Middle frontal gyrus (tissue), 1 donor: Measurements from ENCODE around the gene GRIK5.
"Not testable (repeated sequence)": the region's sequence is repeated elsewhere in the genome, so short reads cannot be mapped to it uniquely, and the experiment has no call there.

Experiments
- DNase-seq: peaks from one replicate; pipeline ENCODE4 v3.0.0-alpha.2; 2015; ENCODE audit warnings: low spot score; ENCODE audit errors: extremely low spot score

GRIK5 gene

GRCh38 chr19:41991925-41992569 is 78.0 kb downstream of the GRIK5 start:
- not testable (repeated sequence) for DNase-seq

- DNase-seq = no peak
These were observed 79.0 kb downstream of the GRIK5 start for GRCh38 chr19:41991025-41991424.

DNA sequence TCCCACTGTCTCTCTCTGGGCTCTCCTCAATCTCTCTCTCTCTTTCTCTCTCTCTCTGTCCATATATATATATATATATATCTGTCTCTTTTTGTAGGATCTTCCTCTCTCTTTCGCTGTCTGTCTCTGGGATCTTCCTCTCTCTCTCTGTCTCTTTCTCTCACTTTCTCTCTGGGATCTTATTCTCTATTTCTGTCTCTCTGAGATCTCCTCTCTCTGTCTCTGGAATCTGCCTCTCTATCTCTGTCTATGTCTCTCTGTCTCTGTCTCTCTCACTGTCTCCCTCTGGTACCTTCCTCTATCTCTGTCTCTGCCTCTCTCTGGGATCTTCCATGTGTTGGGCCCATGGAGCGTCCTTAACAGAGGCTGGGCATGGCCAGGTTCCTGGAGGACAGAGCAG is 79.4 kb downstream of the GRIK5 start:
- DNase-seq = no peak

DNA sequence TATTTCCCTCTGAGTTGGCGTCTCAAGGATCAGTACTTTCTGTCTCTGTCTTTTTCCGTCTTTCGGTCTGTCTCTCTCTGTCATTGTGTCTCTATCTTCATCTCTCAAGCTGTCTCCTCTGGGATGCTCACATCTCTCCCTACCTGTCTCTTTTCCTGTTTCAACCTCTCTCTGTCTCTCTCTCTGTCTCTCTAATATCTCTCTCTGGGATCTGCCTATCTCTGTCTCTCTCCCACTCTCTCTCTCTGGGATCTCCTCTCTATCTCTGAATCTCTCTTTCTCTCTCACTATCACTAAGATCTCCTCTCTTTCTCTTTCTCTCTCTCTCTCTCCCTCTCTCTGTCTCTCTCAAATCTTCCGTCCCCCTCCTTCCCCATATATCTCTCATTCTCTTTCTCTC is 80.0 kb downstream of the GRIK5 start:
- no peak for DNase-seq

DNA sequence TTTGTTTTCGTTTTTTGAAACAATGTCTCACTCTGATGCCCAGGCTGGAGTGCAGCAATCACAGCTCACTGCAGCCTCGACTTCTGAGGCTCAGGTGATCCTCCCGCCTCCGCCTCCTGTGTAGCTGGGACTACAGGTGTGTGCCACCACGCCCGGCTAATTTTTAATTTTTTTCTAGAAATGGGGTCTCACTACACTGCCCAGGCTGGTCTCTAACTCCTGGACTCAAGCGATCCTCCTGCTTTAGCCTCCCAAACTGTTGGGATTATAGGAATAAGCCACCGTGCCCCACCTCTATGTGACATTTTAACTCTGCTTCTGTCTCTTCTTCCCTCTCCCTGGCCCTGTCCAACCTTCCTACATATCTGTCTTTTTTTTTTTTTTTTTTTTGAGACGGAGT is 81.1 kb downstream of the GRIK5 start:
- DNase-seq = no peak

DNA sequence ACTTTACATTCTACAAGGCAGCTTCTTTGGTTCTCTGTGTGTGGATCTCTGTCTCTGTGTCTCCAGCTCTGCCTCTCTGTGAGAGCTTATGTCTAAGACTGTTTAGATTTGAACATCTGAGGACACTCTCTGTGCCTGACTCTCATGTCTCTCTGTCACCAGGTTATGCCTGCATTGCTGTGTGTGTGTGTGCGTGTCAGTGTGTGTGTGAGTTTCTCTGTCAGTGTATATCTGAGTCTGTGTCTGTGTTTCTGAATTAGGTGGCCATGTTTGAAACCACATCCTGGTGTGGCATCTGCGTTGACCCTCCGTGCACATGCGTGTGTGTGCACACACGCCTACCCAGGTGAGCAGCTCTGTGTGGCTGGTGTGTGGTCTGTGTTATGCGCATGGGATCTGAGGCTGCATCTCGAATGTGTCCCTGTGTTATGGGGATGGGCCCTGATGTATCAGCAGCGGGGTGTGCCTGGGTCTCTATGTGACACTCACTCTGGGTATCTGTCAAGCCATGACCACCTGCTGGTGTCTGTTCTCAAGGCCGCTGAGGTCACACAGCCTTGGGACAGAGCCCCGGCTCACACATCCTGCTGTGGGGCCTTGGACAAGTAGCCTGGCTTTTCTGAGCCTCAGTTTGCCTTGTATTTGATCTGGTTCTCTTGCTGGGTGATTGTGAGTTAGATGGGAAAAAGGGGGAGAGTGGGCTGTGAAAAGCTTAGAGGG is 82.7 kb downstream of the GRIK5 start:
- DNase-seq = no peak

DNA sequence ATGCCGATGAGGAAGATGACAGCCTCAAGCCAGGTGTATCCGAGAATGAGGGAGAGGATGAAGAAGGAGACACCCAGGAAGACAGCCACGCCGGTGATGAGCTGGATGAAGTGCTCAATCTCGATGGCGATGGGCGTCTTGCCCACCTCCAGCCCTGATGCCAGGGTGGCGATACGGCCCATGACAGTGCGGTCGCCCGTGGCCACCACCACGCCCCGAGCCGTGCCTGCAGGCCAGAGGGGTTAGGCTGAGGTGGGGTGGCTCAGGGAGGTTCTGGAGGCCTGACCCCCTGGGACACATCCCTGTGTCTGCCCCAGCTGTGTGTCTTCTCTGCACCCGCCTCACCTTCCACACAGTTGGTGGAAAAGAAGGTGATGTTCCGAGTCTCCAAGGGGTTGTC is 85.0 kb downstream of the GRIK5 start:
- no peak for DNase-seq

DNA sequence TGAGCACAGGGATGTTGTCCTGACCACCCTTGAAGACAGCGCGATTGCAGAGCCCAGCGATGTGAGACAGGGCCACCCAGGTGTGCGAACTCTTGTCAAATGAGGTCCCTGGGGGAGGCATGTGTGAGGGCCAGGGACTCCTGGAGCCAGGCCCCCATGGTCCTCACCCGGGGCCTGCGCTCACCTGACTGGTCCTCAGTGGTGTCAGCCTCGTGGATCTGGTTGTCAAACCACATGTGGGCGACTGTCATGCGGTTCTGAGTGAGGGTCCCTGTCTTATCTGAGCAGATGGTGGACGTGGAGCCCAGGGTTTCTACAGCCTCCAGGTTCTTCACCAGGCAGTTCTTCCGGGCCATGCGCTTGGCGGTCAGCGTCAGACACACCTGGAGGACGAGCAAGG is 88.3 kb downstream of the GRIK5 start:
- DNase-seq = no peak

- no peak for DNase-seq
These were observed 91.5 kb downstream of the GRIK5 start for GRCh38 chr19:41978470-41978869.

GRCh38 chr19:41977916-41978315 is 92.1 kb downstream of the GRIK5 start:
- no peak for DNase-seq

- DNase-seq = no peak
These were observed 95.4 kb downstream of the GRIK5 start for GRCh38 chr19:41974652-41975051.

DNA sequence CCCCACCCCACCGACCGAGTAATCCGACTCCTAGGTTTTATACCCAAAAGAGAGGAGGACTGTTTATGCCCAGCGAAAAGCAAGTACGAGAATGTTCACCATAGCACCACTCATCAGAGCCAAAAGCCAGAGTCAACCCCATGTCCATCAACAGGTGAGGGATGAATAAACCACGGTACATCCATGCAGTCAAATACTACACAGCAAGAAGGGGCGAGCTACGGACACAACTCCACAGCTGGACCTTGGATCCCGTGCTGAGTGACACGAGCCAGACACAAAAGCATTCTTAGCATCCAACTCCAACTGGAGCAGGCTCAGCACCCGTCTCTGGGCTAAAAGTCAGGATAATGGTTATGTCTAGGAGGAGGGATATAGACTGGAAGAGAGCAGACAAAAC is 98.6 kb downstream of the GRIK5 start:
- no peak for DNase-seq

GRCh38 chr19:41969772-41970458 is 100.1 kb downstream of the GRIK5 start:
- no peak for DNase-seq

DNA sequence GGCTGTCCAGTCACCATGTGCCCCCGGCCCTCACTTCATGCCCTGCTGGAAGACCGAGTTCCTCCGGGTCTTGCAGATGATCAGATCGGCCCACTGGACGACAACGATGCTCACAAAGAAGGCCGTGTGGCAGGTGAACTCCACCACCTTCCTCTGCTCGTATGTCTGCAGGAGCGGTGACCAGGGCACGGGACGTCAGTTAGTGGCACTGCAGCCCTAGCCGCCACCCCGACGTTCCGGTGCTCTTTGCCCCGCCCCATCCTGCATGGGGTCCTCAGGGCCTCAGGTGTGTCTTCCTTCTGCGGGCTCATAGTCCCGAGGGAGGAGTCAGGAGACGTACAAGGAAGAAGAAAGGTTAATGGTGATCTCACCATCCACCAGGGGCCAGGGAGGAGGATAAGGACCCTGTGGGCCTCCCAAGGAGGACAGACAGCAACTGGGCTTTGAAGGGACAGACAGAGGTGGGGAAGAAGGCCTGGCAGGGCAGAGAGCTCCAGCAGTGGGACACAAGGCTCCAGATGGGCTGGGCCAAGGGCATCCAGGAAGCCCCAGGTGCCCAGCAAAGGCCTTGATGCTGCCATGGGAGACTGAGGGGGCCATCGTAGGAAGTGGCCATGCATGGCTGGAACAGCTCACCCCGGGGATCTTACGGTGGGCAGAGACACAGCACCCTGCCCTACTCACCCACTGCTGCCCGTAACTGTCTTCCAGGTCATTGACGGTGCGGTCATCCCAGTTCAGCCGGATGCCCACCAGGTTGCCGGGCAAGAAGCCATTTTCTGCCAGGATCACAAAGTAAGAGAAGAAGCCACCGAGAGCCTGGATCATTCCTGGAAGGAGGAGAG is 101.0 kb downstream of the GRIK5 start:
- DNase-seq = no peak

GRCh38 chr19:41967054-41967783 is 102.8 kb downstream of the GRIK5 start:
- no peak for DNase-seq

DNA sequence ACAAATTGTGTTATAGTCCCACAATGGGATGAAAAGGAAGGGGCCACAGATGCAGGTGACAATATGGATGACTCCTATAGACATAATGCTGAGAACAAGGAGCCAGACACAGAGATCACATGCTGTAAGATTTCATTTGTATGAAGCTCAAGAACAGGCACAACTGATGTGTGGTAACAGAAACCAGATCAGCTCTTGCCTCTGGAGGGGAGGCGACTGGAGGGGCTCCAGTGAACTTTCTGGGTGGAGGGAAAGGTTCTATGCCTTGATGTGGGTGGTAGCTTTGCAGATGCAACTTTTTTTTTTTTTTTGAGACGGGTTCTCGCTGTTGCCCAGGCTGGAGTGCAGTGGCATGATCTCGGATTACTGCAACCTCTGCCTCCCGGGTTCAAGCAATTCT is 104.9 kb downstream of the GRIK5 start:
- no peak for DNase-seq

- DNase-seq = no peak
These were observed 109.0 kb downstream of the GRIK5 start for GRCh38 chr19:41960973-41961372.

DNA sequence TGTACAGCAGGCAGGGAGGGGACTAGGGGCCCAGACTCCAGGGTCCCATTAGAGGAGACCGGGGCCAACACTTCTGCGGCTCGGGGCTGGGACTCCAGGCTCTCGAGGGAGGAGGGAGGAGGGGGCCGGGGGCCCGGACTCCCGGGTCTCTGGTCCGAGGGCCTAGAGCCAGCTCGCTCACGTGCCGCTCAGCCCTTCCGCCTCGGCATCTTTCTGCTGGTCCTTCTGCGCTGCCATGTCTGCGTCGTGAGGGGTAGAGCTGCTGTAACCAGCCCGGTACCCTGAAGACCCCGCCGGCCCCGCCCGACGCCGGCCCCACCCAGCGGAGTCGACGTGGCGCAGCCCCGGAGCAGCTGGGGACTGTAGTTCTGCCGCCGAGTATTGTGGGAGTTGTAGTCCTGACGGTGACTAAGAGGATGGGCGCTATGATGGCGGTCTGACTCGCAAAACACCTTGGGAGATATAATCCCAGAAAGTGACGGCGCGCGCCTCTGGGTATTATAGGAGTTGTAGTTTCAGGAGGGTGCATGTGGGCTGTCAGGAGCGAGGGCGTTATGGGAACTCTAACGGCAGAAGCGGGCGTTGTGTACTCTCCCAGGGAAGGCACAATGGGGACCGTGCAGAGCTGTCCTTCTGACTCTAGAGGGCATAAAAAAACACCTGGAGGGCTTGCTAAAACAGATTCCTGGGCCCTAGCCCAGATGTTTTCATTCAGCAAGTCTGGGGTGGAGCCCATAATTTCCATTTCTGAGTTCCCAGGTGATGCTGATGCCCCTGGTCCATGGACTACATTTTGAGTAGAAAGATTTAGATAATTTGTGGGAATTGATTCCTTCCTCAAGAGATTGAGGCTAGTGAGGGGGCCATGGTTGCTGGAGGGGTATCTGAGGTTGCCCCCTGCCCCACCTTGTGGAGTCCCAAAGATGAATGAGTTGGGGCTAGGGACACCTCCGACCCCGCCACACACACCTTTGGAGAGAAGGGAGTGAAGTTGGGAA is 110.7 kb downstream of the GRIK5 start, which contains the start of gene RABAC1:
Gene RABAC1, minus strand, starts transcription at position 266 of the 998 bp plus-strand sequence. Its CDS starts 29 bp downstream, at position 237.
- peak; percentile 82 for DNase-seq

DNA sequence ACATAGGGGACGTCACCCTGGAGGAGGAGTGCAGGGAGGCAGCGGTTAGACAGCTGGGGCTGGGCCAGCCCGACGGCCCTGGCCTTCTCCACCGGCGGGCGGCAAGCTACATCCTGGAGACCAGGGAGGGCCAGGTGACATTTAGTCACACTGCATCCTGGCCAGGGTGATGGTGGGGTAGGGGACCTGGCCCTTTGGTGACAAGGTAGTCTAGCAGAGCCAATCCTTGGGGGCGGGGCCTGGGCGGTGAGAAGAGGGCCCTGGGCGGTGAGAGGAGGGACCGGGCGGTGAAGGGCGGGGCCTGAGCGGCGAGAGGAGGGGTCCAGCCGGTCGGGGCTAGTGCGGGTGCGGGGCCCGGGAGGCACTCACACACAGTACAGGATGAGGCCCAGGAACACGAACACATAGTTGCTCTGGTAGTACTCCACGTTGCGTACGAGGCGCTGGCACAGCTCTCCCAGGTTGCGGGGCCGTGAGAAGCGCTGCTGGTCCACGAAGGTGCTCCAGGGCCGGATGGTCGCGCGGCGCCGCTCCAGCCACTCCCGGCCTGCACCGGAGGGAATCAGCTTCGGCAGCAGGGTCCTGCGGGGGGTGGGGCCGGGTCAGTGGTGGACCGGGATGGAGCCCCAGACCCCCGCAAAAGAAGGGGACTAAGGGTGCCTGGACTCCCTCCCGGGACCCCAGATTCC is 111.5 kb downstream of the GRIK5 start:
- DNase-seq = no peak
